ENCODE results near the gene CNTNAP2. TPM values are rescaled to one million over a fixed set of nuclear protein-coding genes. Genes with fewer than 3 reads are reported as not detected.
"Not testable (repeated sequence)": the region's sequence is repeated elsewhere in the genome, so short reads cannot be mapped to it uniquely, and the experiment has no call there.

Gene CNTNAP2
- total and polyA plus RNA-seq, 2 of the 13 experiments (the other 11 are each of a cell fraction or from before 2014, with no cell fraction given), result 0.40 to 0.42 TPM

DNA sequence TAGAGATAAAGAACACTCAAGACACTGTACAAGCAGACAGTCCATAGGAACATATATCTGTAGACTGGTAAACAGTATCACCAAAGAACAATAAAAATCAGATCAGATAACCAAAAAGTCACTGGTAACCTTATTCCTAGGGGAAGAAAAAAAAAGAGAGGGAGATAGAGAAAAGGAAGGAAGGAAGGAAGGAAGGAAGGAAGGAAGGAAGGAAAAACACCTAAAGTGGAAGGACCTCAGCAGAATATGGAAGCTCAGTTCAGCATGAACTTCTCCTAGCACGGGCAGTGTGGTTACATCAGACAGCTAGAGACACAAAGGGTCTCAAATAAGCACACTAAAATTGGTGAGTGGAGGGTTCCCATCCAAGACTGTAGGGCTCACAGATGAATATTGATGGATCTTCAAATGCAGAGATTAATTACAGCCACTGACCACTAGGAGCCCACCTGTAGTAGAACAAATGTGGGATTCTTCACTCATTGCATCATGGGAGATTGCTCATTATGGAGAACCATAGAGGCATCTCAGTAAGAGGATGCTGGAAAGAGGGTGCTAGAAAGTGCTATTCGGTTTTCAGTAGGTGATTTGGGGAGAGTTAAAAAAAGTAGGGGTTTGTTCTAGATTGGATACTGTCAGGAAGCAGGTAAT lies 2180.5 kb downstream of the CNTNAP2 start:
- no peaks in the 10 kb centered on the region for H4K20me1 ChIP-seq (ENCODE audit: insufficient read depth, low read length)
- no peak overlapping the region for H3K4me3 ChIP-seq (replicated peaks in 1 of 3; ENCODE audit: insufficient read depth in 1 of 3, low read depth in 2 of 3, low read length in 3 of 3)
- H3K9me3 ChIP-seq (ENCODE audit: low read length), result no peaks in the 10 kb centered on the region
- no peak overlapping the region for H3K4me2 ChIP-seq (ENCODE audit: low read depth, low read length)
- no peaks in the 10 kb centered on the region; a peak in 1 of 5 replicates for H3K27me3 ChIP-seq (ENCODE audit: control insufficient read depth in 1 of 2, insufficient read depth in 2 of 2, low read length in 2 of 2)
- H3K36me3 ChIP-seq (replicated peaks in 1 of 2; ENCODE audit: control insufficient read depth in 1 of 2, insufficient read depth in 2 of 2, low read length in 2 of 2), result no peaks in the 10 kb centered on the region
- FAIRE-seq (no peak), ATAC-seq (no peak; the same call in 2 of the 3 replicates), DNase-seq (ENCODE audit: low spot score) (no peak)
- ChIA-PET CTCF (ENCODE audit: low intra/inter-chr PET ratio, low total read pairs) (no interaction called here), POLR2A (no interaction called here)
- H3K4me1 ChIP-seq (ENCODE audit: insufficient read depth, low read length), result peaks cover 14% of the 10 kb centered on the region
- intact Hi-C loops (cut with micrococcal nuclease; ENCODE audit: unreplicated experiment), result no loop called here
- BruUV-seq (replicated peaks), result no TSS peak
- H3K9ac ChIP-seq (ENCODE audit: insufficient read depth, low read depth, low read length), result no peak overlapping the region
- no peaks in the 10 kb centered on the region for H3K79me2 ChIP-seq (ENCODE audit: insufficient read depth, low read length)
- in situ Hi-C loops (cut with HindIII; ENCODE audit: extremely low pct_ligation_motif_present, low pct_unique_long_range_greater_than_20kb), result no loop called here
- no peak overlapping the region for H2AFZ ChIP-seq (ENCODE audit: low read length)
- WGBS (ENCODE audit: low lambda C conversion rate), result 52% methylated on average over 2 of the region's 2 CpGs
- H3K27ac ChIP-seq (ENCODE audit: extremely low read length, insufficient read depth, low read length), result no peak overlapping the region
- TF ChIP-seq, protein P1, sequence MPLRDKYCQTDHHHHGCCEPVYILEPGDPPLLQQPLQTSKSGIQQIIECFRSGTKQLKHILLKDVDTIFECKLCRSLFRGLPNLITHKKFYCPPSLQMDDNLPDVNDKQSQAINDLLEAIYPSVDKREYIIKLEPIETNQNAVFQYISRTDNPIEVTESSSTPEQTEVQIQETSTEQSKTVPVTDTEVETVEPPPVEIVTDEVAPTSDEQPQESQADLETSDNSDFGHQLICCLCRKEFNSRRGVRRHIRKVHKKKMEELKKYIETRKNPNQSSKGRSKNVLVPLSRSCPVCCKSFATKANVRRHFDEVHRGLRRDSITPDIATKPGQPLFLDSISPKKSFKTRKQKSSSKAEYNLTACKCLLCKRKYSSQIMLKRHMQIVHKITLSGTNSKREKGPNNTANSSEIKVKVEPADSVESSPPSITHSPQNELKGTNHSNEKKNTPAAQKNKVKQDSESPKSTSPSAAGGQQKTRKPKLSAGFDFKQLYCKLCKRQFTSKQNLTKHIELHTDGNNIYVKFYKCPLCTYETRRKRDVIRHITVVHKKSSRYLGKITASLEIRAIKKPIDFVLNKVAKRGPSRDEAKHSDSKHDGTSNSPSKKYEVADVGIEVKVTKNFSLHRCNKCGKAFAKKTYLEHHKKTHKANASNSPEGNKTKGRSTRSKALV (CRISPR knock-in tag; IDR thresholded peaks at IDR 0.05), result no peak
- peak; percentile 31; the same call in 1 of the 2 replicates for TF ChIP-seq ZNF143 (CRISPR knock-in tag; IDR thresholded peaks at IDR 0.05)

DNA sequence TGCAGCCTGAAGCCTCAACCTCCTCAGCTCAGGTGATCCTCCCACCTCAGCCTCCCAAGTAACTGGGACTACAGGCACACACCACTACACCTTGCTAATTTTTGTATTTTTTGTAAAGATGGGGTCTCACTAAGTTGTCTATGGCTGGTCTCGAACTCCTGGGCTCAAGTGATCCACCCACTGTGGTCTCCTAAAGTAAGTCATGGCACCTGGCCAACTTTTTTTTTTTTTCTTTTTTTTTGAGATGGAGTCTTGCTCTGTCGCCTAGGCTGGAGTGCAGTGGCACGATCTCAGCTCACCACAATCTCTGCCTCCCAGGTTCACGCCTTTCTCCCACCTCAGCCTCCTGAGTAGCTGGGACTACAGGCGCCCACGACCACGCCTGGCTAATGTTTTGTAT lies 2182.2 kb downstream of the CNTNAP2 start:
- H3K4me3 ChIP-seq (replicated peaks in 1 of 3; ENCODE audit: insufficient read depth in 1 of 3, low read depth in 2 of 3, low read length in 3 of 3); intact Hi-C loops (cut with micrococcal nuclease; ENCODE audit: unreplicated experiment); H3K9me3 ChIP-seq (ENCODE audit: low read length); in situ Hi-C loops (cut with HindIII; ENCODE audit: extremely low pct_ligation_motif_present, low pct_unique_long_range_greater_than_20kb); H3K9ac ChIP-seq (ENCODE audit: insufficient read depth, low read depth, low read length); BruUV-seq (replicated peaks); DNase-seq (ENCODE audit: low spot score); CTCF ChIA-PET (ENCODE audit: low intra/inter-chr PET ratio, low total read pairs); H3K36me3 ChIP-seq (replicated peaks in 1 of 2; ENCODE audit: control insufficient read depth in 1 of 2, insufficient read depth in 2 of 2, low read length in 2 of 2); H3K79me2 ChIP-seq (ENCODE audit: insufficient read depth, low read length); H3K27ac ChIP-seq (ENCODE audit: extremely low read length, insufficient read depth, low read length); POLR2A ChIA-PET; H3K27me3 ChIP-seq (ENCODE audit: control insufficient read depth in 1 of 2, insufficient read depth in 2 of 2, low read length in 2 of 2); FAIRE-seq; H2AFZ ChIP-seq (ENCODE audit: low read length); ATAC-seq; H4K20me1 ChIP-seq (ENCODE audit: insufficient read depth, low read length): not testable (repeated sequence)
- H3K4me2 ChIP-seq (ENCODE audit: low read depth, low read length), result peak overlapping the region; percentile 48; the same call in 1 of the 2 replicates
- H3K4me1 ChIP-seq (ENCODE audit: insufficient read depth, low read length), result peaks cover 14% of the 10 kb centered on the region
- 83% methylated on average over 7 of the region's 7 CpGs for WGBS (ENCODE audit: low lambda C conversion rate)
